Measurements from ENCODE around the gene APPBP2. TPM values are rescaled to one million over a fixed set of nuclear protein-coding genes. Genes with fewer than 3 reads are reported as not detected.
"Not testable (repeated sequence)": the region's sequence is repeated elsewhere in the genome, so short reads cannot be mapped to it uniquely, and the experiment has no call there.

The APPBP2 gene
- polyA plus RNA-seq, 1 donor = 30.5 TPM

DNA sequence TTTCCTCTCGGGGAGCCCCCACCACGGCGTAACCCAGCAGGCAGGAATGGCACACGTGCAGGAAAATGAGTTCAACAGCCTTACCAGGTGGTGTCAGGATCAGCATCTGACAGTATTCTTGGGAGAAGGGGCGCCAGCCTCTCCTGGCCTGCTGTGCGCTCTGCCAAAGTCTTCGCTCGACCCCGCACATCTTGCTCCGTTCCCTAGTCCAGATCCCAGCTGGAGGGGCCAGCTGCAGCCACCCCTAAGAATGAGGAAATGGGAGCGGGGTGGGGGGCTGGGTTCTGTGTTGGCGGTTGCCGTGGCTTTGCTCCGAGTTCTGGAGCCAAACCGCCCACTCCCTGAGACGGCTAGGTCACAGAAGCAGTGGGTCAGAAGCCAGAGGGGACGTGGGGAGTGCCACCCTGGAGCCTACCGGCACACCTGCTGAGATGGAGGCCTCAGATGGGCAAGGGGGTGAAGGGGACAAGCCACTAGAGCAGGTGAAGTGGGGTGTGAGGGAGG is 103.8 kb downstream of the APPBP2 start, which contains the start of gene CHCT1:
Gene CHCT1, plus strand, starts transcription at position 328 of the 504 bp plus-strand sequence. Its CDS starts 104 bp downstream, at position 432.
- Histone ChIP-seq H3K36me3 (ENCODE audit: control insufficient read depth, insufficient read depth, low read length) (no peaks in the 10 kb centered on the region), H3K9me3 (ENCODE audit: control insufficient read depth, low read depth, low read length) (no peaks in the 10 kb centered on the region), H3K4me1 (ENCODE audit: control insufficient read depth, insufficient read depth, low read length) (peaks cover 2% of the 10 kb centered on the region), H3K27ac (ENCODE audit: low read length) (no peak within 1 kb of the TSS), H3K27me3 (ENCODE audit: control insufficient read depth, insufficient read depth, low read length) (peaks cover 7% of the 10 kb centered on the region), H3K4me3 (ENCODE audit: low read length) (peak within 1 kb of the TSS; percentile 49)
- no peak for DNase-seq
- no CpG with 5 or more reads among the region's 18 CpGs for WGBS (ENCODE audit: insufficient coverage, low lambda C conversion rate)

DNA sequence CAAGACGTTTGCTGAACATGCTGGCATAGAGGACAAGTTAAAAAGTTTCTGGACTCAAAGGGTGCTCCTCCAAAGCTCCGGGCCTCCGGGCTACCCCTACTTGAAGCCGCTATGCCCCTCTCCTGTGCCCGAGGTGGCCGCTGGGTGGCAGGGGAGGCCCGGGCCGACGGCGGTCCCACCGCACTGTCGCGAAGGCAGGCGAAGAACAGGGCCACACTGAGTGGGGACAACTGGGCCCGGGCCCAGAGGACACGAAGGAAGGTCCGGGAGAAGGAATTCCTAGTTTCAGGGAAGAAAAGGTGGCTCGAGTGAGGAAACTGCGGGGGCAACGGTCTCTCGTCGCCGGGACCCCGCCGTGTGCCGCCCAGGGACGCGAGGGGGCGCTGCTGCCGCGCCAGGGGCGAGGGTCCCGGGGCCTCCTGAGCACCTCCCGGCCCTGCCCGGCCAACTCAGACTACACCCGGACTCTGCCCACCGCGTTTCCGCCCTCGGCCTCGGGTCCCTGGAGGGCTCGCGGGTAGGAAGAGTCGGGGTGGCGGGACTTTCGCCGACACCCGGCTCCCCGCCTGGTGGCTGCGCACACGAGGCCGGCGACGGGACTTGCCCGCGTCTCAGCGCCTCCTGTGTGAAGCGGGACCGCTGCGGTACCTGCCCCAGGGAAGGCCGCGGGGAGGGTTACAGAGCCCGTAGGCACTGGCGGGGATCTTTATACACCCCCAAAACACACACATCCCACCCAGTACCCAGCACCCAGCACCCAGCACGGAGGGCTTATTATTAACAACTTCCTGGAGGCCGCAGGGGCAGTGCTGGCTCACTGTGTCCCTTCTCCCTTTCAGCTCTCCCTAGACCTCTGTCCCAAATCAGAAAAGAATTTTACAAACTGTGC is 104.5 kb downstream of the APPBP2 start:
- Histone ChIP-seq H3K36me3 (ENCODE audit: control insufficient read depth, insufficient read depth, low read length) (no peaks in the 10 kb centered on the region), H3K9me3 (ENCODE audit: control insufficient read depth, low read depth, low read length) (no peaks in the 10 kb centered on the region), H3K4me1 (ENCODE audit: control insufficient read depth, insufficient read depth, low read length) (peaks cover 2% of the 10 kb centered on the region), H3K27me3 (ENCODE audit: control insufficient read depth, insufficient read depth, low read length) (peaks cover 7% of the 10 kb centered on the region), H3K4me3 (ENCODE audit: low read length) (peak overlapping the region; percentile 49), H3K27ac (ENCODE audit: low read length) (no peak overlapping the region)
- DNase-seq = peak; percentile 29 to 69
- WGBS (ENCODE audit: insufficient coverage, low lambda C conversion rate) = no CpG with 5 or more reads among the region's 66 CpGs

DNA sequence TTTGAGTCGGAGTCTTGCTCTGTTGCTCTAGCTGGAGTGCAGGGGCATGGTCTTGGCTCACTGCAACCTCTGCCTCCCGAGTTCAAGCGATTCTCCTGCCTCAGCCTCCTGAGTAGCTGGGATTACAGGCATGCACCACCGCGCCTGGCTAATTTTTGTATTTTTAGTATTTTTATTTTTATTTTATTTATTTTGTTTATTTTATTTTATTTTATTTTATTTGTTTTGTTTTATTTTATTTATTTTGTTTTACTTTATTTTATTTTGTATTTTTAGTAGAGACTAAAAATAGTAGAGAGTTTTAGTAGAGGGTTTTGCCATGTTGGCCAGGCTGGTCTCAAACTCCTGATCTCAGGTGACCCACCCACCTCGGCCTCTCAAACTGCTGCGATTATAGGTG is 106.2 kb downstream of the APPBP2 start:
- H3K27me3 ChIP-seq (ENCODE audit: control insufficient read depth, insufficient read depth, low read length); H3K27ac ChIP-seq (ENCODE audit: low read length): not testable (repeated sequence)
- WGBS (ENCODE audit: insufficient coverage, low lambda C conversion rate) = 98% methylated on average over 4 of the region's 7 CpGs

DNA sequence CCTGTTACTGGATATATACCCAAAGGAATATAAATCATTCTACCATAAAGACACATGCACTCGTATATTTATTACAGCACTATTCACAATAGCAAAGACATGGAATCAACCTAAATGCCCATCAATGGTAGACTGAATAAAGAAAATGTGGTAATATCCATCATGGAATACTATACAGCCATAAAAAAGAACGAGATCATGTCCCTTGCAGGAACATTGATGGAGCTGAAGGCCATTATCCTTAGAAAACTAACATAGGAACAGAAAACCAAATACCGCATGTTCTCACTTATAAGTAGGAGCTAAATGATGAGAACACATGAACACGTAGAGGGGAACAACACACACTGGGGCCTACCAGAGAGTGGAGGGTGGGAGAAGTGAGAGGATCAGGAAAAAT is 107.0 kb downstream of the APPBP2 start:
- not testable (repeated sequence) for H3K27me3 ChIP-seq (ENCODE audit: control insufficient read depth, insufficient read depth, low read length); H3K27ac ChIP-seq (ENCODE audit: low read length); H3K9me3 ChIP-seq (ENCODE audit: control insufficient read depth, low read depth, low read length); H3K4me3 ChIP-seq (ENCODE audit: low read length); DNase-seq; H3K4me1 ChIP-seq (ENCODE audit: control insufficient read depth, insufficient read depth, low read length); H3K36me3 ChIP-seq (ENCODE audit: control insufficient read depth, insufficient read depth, low read length)
- 92% methylated on average over 2 of the region's 4 CpGs for WGBS (ENCODE audit: insufficient coverage, low lambda C conversion rate)

More for the DNA sequence above, 106.2 kb downstream of the APPBP2 start:
- not testable (repeated sequence) for H3K4me3 ChIP-seq (ENCODE audit: low read length); H3K36me3 ChIP-seq (ENCODE audit: control insufficient read depth, insufficient read depth, low read length); H3K4me1 ChIP-seq (ENCODE audit: control insufficient read depth, insufficient read depth, low read length); H3K9me3 ChIP-seq (ENCODE audit: control insufficient read depth, low read depth, low read length); DNase-seq

DNA sequence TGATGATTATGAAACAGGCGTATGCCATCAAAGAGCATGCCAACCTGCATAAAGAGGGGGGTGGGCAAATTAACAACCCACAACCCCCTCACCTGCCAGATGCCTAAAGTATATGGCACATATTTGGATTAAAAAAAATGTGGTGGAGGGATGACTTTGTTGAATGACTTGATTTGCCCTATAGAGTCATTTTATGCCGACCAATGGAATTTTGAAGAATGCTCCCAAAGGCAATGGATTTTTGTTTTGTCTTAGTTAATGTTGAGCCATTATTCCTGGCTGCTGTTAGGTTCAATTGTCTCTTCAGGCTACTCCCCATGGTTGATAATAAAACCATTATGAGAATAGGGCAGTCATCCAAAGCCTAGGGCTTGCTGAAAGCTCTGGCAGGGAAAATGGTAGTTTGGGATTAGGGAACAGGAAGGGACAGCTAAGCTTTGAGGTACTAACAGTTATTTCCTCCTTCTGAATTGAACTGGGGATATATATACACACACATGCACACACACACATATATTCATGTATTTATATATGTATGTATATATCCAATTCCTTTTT is 109.6 kb downstream of the APPBP2 start:
- H3K27me3 ChIP-seq (ENCODE audit: control insufficient read depth, insufficient read depth, low read length) = no peaks in the 10 kb centered on the region
- WGBS (ENCODE audit: insufficient coverage, low lambda C conversion rate) = no CpG with 5 or more reads among the region's 2 CpGs
- no peaks in the 10 kb centered on the region for H3K9me3 ChIP-seq (ENCODE audit: control insufficient read depth, low read depth, low read length)
- DNase-seq = no peak
- H3K36me3 ChIP-seq (ENCODE audit: control insufficient read depth, insufficient read depth, low read length) = no peaks in the 10 kb centered on the region
- H3K4me3 ChIP-seq (ENCODE audit: low read length) = no peak overlapping the region
- no peak overlapping the region for H3K27ac ChIP-seq (ENCODE audit: low read length)
- no peaks in the 10 kb centered on the region for H3K4me1 ChIP-seq (ENCODE audit: control insufficient read depth, insufficient read depth, low read length)

DNA sequence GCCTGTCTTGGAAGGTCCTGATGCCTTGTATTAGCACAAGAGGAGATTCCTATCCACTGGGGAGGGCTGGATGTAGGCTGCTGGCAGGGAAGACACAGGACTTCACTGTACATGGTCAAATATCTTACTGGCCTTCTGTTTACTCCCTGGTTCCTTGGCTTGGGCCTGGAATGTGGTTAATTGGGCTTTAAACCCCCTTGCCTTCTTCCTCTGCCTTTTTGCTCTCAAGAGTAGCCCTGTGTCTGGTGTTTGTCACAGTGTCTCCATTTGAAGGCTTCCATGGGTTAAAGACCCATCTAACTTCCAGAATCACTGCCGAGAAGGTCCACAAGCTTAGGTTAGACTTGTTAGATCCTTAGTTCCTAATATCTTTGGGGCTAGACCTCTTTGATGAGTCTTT is 110.9 kb downstream of the APPBP2 start:
- no peaks in the 10 kb centered on the region for H3K4me1 ChIP-seq (ENCODE audit: control insufficient read depth, insufficient read depth, low read length)
- no peak for DNase-seq
- WGBS (ENCODE audit: insufficient coverage, low lambda C conversion rate) = 100% methylated on average over 1 of the region's 1 CpG
- H3K27me3 ChIP-seq (ENCODE audit: control insufficient read depth, insufficient read depth, low read length) = no peaks in the 10 kb centered on the region
- no peaks in the 10 kb centered on the region for H3K36me3 ChIP-seq (ENCODE audit: control insufficient read depth, insufficient read depth, low read length)
- H3K9me3 ChIP-seq (ENCODE audit: control insufficient read depth, low read depth, low read length) = no peaks in the 10 kb centered on the region
- H3K4me3 ChIP-seq (ENCODE audit: low read length) = no peak overlapping the region
- no peak overlapping the region for H3K27ac ChIP-seq (ENCODE audit: low read length)

DNA sequence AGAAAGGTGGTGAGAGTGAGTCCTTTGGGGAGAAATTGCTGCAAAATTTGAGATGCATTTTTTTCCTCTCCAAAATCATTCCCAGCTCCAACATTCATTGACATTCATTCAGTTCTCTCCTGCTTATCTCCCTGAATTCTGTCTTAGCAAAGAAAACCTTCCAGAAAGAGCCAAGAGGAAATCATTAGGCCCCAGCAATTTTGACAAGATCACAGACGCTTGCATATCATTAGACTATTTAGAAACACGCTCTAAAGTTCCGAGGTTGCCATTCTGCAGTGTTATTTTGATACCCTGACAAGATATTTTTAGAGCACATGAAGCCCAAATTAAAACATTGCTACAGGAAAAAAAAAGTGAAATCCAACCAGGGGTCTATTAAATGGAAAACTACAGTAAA is 113.3 kb downstream of the APPBP2 start:
- H3K27me3 ChIP-seq (ENCODE audit: control insufficient read depth, insufficient read depth, low read length) = no peaks in the 10 kb centered on the region
- H3K4me3 ChIP-seq (ENCODE audit: low read length) = no peak overlapping the region
- H3K27ac ChIP-seq (ENCODE audit: low read length) = no peak overlapping the region
- H3K36me3 ChIP-seq (ENCODE audit: control insufficient read depth, insufficient read depth, low read length) = no peaks in the 10 kb centered on the region
- no CpG with 5 or more reads among the region's 3 CpGs for WGBS (ENCODE audit: insufficient coverage, low lambda C conversion rate)
- no peaks in the 10 kb centered on the region for H3K9me3 ChIP-seq (ENCODE audit: control insufficient read depth, low read depth, low read length)
- DNase-seq = no peak
- no peaks in the 10 kb centered on the region for H3K4me1 ChIP-seq (ENCODE audit: control insufficient read depth, insufficient read depth, low read length)

DNA sequence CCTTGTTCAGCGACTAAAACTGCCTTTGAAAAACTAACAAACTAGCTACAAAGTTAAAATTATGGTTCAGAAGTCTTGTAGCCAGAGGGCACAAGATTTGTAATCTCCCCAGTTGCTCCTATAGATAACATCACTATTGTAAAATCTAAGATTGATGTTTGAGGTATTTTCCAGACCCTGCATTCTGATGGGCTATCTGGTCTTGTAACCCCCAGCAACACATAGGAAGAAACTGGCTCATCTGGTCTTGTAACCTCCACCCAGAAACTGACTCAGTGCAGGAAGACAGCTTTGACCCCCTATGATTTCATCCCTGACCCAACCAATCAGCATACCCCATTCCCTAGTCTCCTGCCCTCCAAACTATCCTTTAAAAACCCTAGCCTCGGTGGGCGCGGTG is 116.0 kb downstream of the APPBP2 start:
- no peak overlapping the region for H3K27ac ChIP-seq (ENCODE audit: low read length)
- DNase-seq = no peak
- H3K27me3 ChIP-seq (ENCODE audit: control insufficient read depth, insufficient read depth, low read length) = no peaks in the 10 kb centered on the region
- no peak overlapping the region for H3K4me3 ChIP-seq (ENCODE audit: low read length)
- H3K9me3 ChIP-seq (ENCODE audit: control insufficient read depth, low read depth, low read length) = no peaks in the 10 kb centered on the region
- H3K36me3 ChIP-seq (ENCODE audit: control insufficient read depth, insufficient read depth, low read length) = no peaks in the 10 kb centered on the region
- no peaks in the 10 kb centered on the region for H3K4me1 ChIP-seq (ENCODE audit: control insufficient read depth, insufficient read depth, low read length)
- 80% methylated on average over 1 of the region's 4 CpGs for WGBS (ENCODE audit: insufficient coverage, low lambda C conversion rate)

DNA sequence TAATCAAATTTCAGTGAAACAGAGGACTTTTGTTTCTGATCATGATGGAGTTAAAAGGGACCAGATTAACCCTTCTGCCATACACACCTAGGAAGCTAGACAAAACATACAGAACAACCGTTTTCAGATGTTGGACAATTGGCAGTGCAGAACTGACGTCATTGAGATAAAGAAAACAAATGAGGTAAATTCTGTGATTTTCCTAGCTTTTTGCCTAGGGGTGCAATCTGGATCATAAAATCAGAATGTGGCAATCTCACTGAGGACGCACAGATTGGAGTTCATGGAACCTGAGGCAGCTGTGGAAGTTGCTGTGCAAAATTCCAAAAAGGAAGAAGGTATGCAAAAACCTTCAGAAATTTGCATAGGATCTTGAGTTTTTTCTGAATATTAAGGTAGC is 119.2 kb downstream of the APPBP2 start:
- Histone ChIP-seq H3K9me3 (ENCODE audit: control insufficient read depth, low read depth, low read length) (no peaks in the 10 kb centered on the region), H3K4me1 (ENCODE audit: control insufficient read depth, insufficient read depth, low read length) (no peaks in the 10 kb centered on the region), H3K27ac (ENCODE audit: low read length) (no peak overlapping the region), H3K4me3 (ENCODE audit: low read length) (no peak overlapping the region), H3K36me3 (ENCODE audit: control insufficient read depth, insufficient read depth, low read length) (no peaks in the 10 kb centered on the region), H3K27me3 (ENCODE audit: control insufficient read depth, insufficient read depth, low read length) (no peaks in the 10 kb centered on the region)
- DNase-seq = no peak
- 100% methylated on average over 1 of the region's 3 CpGs for WGBS (ENCODE audit: insufficient coverage, low lambda C conversion rate)

DNA sequence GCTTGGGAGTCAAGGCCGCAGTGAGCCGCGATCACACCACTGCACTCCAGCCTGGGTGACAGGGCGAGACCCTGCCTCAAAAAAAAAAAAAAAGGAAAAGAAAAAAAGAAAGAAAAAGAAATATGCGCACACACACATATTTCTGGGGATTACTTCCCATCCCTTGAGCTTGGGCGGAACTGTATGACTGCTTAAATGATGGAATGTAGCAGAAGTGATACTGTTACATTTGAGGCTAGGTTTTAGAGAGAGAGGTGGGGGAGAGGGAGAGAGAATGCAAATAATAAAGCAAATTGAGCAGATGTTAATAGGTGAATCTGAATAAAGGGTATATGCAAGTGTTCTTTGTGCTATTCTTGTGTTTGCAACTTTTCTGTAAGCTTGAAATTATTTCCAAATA is 122.1 kb downstream of the APPBP2 start:
- Histone ChIP-seq H3K27me3 (ENCODE audit: control insufficient read depth, insufficient read depth, low read length) (no peaks in the 10 kb centered on the region), H3K4me3 (ENCODE audit: low read length) (no peak overlapping the region), H3K27ac (ENCODE audit: low read length) (no peak overlapping the region), H3K4me1 (ENCODE audit: control insufficient read depth, insufficient read depth, low read length) (no peaks in the 10 kb centered on the region), H3K36me3 (ENCODE audit: control insufficient read depth, insufficient read depth, low read length) (no peaks in the 10 kb centered on the region), H3K9me3 (ENCODE audit: control insufficient read depth, low read depth, low read length) (no peaks in the 10 kb centered on the region)
- DNase-seq = no peak
- 75% methylated on average over 2 of the region's 6 CpGs for WGBS (ENCODE audit: insufficient coverage, low lambda C conversion rate)
